ENCODE measurements around the gene LMO1.

GRCh38 chr11:8256271-8257002 lies 7.2 kb downstream of the LMO1 start:
- no peak for TF ChIP-seq PATZ1 (CRISPR knock-in tag; IDR thresholded peaks at IDR 0.05; ENCODE audit: borderline replicate concordance)
- TF ChIP-seq BACH2 (CRISPR knock-in tag; IDR thresholded peaks at IDR 0.05; ENCODE audit: borderline replicate concordance), result no peak
- no peak for TF ChIP-seq ZFP3 (CRISPR knock-in tag; IDR thresholded peaks at IDR 0.05)
- no peak for TF ChIP-seq SNAI2 (CRISPR knock-in tag; IDR thresholded peaks at IDR 0.05)
- no peak for TF ChIP-seq RARB (CRISPR knock-in tag; IDR thresholded peaks at IDR 0.05)
- no peak for TF ChIP-seq POU6F1 (CRISPR knock-in tag; IDR thresholded peaks at IDR 0.05; ENCODE audit: borderline replicate concordance, low read depth)

Measured in SK-N-SH treated with all-trans-retinoic acid at 6 μM for 48 hours (cell line).